Upper lobe of right lung (tissue), 1 donor: ENCODE measurements around the gene GOLGA6L7. TPM values are rescaled to one million over a fixed set of nuclear protein-coding genes. Genes with fewer than 3 reads are reported as not detected.
A peak's percentile ranks its signal among the peaks of the same experiment; 100 is the strongest.
"Not testable (repeated sequence)": the region's sequence is repeated elsewhere in the genome, so short reads cannot be mapped to it uniquely, and the experiment has no call there.

Experiments used
- ATAC-seq: fragments of 200-7000 bp; cut with Tn5 transposase; one replicate; pipeline ENCODE4 v1.9.1; 2020; ENCODE audit warnings: mild to moderate bottlenecking, moderate library complexity
- DNase-seq: peaks from one replicate; pipeline ENCODE4 v3.0.0-alpha.2; 2020
- H3K27ac ChIP-seq: fragments of 200-600 bp; one replicate; pipeline ENCODE4 v1.8.0; 2022
- H3K27me3 ChIP-seq: fragments of 200-600 bp; one replicate; pipeline ENCODE4 v1.8.0; 2022; ENCODE audit warnings: mild to moderate bottlenecking
- H3K36me3 ChIP-seq: fragments of 200-600 bp; one replicate; pipeline ENCODE4 v1.8.0; 2022
- H3K4me1 ChIP-seq: fragments of 200-600 bp; one replicate; pipeline ENCODE4 v1.8.0; 2022
- H3K4me3 ChIP-seq: fragments of 200-600 bp; one replicate; pipeline ENCODE4 v1.8.0; 2022; ENCODE audit warnings: mild to moderate bottlenecking
- H3K9me3 ChIP-seq: fragments of 200-600 bp; one replicate; pipeline ENCODE4 v1.8.0; 2022
- intact Hi-C: fragments of 100-400 bp; cut with DNase I; formaldehyde crosslinking; loops from one replicate; pipeline ENCODE4 v1.11.0; 2022
- total RNA-seq: library from RNA; stranded (reverse); fragmentation: NEBNext Ultra II Directional; extraction: Animal tissue kit (Norgen Biotek cat#: 25700); gene quantifications from one replicate; pipeline ENCODE4 v1.2.1, GENCODE V29; 2021
- donor health status: DM: no; HTN: yes; CAD: no; lungs with severe emphysema.

Gene GOLGA6L7
- total RNA-seq, 1 donor from 2014 or later: not detected

DNA sequence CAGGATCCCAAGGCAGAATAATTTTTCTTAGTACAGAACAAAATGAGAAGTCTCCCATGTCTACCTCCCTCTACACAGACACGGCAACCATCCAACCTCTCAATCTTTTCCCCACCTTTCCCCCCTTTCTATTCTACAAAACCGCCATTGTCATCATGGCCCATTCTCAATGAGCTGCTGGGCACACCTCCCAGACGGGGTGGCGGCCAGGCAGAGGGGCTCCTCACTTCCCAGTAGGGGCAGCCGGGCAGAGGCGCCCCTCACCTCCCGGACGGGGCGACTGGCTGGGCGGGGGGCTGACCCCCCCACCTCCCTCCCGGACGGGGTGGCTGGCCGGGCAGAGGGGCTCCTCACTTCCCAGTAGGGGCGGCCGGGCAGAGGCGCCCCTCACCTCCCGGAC is 827 bp upstream of the GOLGA6L7 start:
- intact Hi-C loops, H3K27me3 ChIP-seq, H3K36me3 ChIP-seq, H3K9me3 ChIP-seq, H3K4me3 ChIP-seq, DNase-seq, H3K27ac ChIP-seq, H3K4me1 ChIP-seq, ATAC-seq: not testable (repeated sequence)

DNA sequence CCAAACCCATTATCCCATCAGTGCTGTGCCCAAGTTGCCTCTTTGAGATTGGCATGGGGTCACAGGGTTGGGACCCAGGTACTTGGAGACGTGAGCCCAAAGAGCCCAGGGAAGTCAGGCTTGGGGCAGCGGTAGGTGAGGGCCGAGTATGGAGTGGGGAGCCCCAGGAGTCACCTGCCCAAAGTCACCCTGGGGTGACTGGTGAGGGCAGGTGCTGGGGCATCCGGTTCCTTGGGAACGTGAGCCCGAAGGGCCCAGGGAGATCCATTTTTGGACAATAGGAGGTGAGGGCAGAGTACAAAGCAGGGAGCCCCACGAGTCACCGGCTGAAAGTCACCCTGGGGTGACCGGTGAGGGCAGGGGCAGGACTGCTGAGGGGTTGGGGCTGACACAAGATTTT is 485 bp downstream of the GOLGA6L7 start:
- H3K9me3 ChIP-seq, intact Hi-C loops, ATAC-seq, H3K4me3 ChIP-seq, H3K27me3 ChIP-seq, H3K36me3 ChIP-seq, DNase-seq, H3K27ac ChIP-seq, H3K4me1 ChIP-seq: not testable (repeated sequence)

DNA sequence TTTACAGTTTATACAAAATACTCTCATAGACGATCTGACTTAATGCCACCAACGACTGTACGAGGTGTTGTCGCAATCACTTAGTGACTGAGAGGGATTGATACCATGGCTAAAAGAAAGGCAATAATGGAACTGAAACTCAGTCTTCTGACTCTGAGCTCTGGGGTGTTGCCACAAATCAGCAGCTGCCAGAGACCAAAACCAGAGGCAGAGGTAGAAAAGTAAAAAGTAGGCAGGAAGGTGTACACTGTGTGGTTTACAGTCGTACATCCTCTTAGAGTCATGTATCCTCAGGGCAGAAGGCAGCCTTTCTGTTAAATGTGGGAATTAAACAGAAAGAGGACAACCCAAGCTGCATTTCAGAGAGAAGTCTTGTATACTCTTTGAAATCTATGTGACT is 1.2 kb downstream of the GOLGA6L7 start:
- H3K4me3 ChIP-seq, H3K4me1 ChIP-seq, H3K36me3 ChIP-seq, ATAC-seq, DNase-seq, H3K9me3 ChIP-seq, H3K27ac ChIP-seq, H3K27me3 ChIP-seq, intact Hi-C loops: not testable (repeated sequence)

DNA sequence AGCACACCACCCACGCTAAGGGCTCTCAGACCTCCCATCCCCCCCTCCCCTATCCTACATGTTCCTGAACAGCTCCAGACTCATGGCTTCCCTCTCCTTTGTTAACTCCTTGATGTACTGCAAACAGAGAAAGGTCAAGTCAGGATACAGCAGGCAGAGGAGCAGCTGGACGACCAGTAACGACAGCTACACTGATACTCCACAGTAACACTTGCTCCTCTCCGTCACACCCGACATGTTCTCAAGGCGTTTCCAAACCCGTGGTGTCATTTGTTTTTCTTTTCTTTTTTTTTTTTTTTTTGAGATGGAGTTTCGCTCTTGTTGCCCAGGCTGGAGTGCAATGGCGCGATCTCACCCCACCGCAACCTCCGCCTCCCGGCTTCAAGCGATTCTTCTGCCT is 4.3 kb downstream of the GOLGA6L7 start:
- intact Hi-C loops, ATAC-seq: not testable (repeated sequence)

DNA sequence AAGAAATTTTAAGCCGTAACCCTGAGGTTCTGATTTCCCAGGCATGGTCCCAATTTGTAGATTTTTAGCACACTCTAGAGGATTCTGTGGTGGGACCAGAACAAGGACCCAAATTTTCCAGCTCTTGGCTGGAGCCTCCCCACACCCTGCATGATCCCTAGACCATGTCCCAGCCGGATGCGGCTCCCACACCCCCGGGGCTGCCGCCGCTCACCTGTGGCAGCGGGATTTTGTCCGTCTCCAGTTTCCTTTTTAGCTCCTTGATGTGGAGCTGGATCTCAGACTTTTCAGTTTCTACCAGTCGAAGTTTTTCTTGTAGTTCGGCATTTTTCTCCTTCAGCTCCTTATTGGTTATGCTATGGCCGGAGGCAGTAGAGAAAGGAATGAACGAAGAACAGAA is 4.9 kb downstream of the GOLGA6L7 start:
- ATAC-seq, H3K27me3 ChIP-seq, DNase-seq, H3K4me3 ChIP-seq, intact Hi-C loops, H3K9me3 ChIP-seq, H3K4me1 ChIP-seq, H3K27ac ChIP-seq, H3K36me3 ChIP-seq: not testable (repeated sequence)

More for the DNA sequence above, 4.3 kb downstream of the GOLGA6L7 start:
- H3K4me3 ChIP-seq, DNase-seq, H3K36me3 ChIP-seq, H3K4me1 ChIP-seq, H3K27me3 ChIP-seq, H3K9me3 ChIP-seq, H3K27ac ChIP-seq: not testable (repeated sequence)

DNA sequence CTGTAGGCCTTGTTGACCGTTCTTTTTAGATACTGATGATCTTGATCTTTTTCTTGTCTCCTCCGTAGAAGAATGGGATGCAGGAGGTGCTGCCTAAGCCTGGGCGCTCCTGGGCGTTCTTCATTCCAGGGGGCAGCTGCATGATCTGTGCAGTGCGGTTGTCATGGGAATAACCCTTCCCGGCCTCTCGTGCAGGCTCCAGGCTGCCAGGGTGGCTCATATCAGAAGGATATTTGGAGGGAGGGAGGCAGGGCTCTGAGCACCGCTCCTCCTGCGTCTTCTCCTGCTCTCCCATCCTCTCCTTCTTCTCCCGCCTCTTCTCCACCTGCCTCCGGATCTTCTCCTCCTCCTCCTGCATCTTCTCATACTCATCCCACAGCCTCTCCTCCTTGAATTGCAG is 6.2 kb downstream of the GOLGA6L7 start:
- H3K36me3 ChIP-seq, H3K4me1 ChIP-seq, DNase-seq, intact Hi-C loops, H3K4me3 ChIP-seq, H3K27ac ChIP-seq, H3K9me3 ChIP-seq, ATAC-seq, H3K27me3 ChIP-seq: not testable (repeated sequence)

DNA sequence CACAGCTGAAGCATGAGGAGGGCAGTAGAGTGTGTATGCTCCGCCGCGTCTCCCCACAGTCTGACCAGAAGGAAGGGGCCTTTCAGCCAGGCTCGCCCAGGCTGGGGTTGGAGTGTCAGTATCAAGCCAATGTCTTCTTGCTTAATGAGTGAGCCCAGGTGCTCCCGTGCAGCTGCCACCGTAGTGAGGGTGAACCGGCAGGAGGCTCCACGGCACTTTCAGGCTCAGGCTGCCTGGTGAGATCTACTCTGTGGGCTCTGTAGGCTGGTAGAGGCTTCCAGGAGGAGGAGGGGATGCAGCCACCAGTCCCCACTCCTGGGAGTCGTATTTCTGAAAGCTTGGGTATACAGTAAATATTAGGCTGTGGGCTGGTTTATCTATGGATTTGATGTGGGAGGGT is 8.2 kb downstream of the GOLGA6L7 start:
- not testable (repeated sequence) for ATAC-seq, H3K27me3 ChIP-seq, DNase-seq

DNA sequence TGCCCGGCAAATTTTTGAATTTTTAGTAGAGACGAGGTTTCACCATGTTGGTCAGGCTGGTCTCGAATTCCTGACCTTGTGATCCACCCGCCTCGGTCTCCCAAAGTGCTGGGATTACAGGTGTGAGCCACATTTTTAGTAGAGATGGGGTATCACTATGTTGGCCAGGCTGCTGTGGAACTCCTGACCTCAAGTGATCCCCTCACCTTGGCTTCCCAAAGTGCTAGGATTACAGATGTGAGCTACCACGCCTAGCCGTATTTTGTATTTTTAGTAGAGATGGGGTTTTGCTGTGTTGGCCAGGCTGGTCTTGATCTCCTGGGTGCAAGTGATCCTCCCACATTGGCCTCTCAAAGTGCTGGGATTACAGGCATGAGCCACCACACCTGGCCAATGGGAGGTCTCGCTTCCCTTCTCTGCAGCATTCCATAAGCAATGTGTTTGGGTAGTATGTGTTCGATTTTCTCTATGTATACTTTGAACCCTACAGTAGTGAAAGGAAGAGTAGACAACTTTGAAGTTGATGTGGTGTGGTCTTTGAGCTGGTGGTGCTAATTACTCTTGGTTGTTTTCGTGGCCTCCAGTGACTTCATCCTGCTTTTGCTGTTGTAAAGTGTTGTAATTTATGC is 13.4 kb downstream of the GOLGA6L7 start:
- H3K4me1 ChIP-seq, H3K27ac ChIP-seq, H3K36me3 ChIP-seq, intact Hi-C loops, H3K9me3 ChIP-seq, H3K27me3 ChIP-seq, DNase-seq, H3K4me3 ChIP-seq, ATAC-seq: not testable (repeated sequence)

More for the DNA sequence above, 8.2 kb downstream of the GOLGA6L7 start:
- H3K4me3 ChIP-seq, H3K36me3 ChIP-seq, H3K9me3 ChIP-seq, H3K4me1 ChIP-seq, intact Hi-C loops, H3K27ac ChIP-seq: not testable (repeated sequence)

DNA sequence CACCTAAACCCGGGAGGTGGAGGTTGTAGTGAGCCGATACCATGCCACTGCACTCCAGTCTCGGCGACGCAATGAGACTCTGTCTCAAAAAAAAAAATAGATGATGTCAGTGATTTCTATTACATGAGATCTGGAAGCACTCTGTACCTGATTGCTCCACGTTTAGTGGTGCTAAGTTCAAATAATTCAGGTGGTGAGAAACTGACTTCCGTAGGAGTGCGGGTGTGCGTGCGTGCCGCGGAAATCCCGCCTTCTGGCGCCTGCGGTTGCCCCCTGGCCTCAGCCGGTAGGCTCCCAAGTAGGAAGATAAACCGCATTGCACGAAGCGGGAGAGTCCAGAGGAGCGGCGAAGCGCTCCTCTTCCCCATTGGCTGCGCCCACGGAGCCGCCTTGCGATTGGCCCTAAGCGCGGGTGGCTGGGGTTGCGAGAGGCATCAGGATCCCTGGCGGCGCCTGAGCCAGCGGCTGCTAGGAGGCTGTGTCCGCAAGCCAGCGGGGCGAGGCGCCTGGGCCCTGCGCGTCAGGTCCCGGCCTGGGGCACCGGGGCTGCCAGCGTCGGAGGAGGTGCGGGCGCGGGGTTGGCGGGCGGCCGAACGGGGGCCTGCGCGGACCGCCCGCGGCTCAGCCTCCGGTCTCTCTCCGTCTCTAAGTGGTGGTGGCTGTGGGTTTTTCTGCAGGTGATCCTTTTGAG is 16.4 kb downstream of the GOLGA6L7 start:
- H3K9me3 ChIP-seq, H3K36me3 ChIP-seq, H3K27me3 ChIP-seq, H3K27ac ChIP-seq, intact Hi-C loops, H3K4me1 ChIP-seq: not testable (repeated sequence)
- ATAC-seq (peak; percentile 91), DNase-seq (peak; percentile 70)
- H3K4me3 ChIP-seq: peak overlapping the region; percentile 26

DNA sequence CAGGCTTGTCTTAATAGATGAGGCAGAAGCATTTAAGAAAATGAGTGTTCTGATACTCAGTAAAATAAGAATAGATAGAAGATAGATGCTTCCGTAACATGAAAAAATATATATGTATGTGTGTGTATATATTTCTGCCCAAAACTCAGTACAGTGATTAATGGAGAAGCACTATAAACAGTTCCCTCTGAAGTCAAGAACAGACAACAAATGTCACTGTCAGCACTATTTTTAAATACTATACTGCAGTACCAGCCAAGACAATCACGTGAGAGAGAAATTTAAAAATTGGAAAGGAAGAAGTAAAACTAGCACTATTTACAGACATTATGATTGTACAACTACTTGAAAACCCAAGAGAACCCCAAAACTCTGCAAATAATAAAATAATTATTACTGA is 27.0 kb downstream of the GOLGA6L7 start:
- H3K27ac ChIP-seq, DNase-seq, H3K27me3 ChIP-seq, H3K4me3 ChIP-seq, ATAC-seq, intact Hi-C loops, H3K4me1 ChIP-seq, H3K9me3 ChIP-seq, H3K36me3 ChIP-seq: not testable (repeated sequence)

DNA sequence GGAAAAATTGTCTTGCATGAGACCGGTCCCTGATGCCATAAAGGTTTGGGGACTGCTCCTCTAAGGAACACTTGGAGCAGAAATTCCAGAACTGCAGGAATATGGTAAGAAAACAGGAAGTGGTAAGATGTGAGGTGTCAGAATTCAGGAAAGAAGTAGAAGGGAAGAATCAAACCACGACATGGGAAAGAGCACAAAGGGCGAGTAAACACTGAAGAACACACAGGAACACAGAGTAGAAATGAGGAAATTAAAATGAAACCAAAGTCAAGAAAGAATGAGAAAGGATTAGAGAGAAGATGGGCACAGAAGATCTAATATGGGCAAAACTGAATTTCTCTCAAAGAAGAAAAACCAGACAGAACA is 28.5 kb downstream of the GOLGA6L7 start:
- H3K27me3 ChIP-seq, H3K27ac ChIP-seq, H3K4me3 ChIP-seq, H3K36me3 ChIP-seq, intact Hi-C loops, DNase-seq, H3K4me1 ChIP-seq, ATAC-seq, H3K9me3 ChIP-seq: not testable (repeated sequence)

DNA sequence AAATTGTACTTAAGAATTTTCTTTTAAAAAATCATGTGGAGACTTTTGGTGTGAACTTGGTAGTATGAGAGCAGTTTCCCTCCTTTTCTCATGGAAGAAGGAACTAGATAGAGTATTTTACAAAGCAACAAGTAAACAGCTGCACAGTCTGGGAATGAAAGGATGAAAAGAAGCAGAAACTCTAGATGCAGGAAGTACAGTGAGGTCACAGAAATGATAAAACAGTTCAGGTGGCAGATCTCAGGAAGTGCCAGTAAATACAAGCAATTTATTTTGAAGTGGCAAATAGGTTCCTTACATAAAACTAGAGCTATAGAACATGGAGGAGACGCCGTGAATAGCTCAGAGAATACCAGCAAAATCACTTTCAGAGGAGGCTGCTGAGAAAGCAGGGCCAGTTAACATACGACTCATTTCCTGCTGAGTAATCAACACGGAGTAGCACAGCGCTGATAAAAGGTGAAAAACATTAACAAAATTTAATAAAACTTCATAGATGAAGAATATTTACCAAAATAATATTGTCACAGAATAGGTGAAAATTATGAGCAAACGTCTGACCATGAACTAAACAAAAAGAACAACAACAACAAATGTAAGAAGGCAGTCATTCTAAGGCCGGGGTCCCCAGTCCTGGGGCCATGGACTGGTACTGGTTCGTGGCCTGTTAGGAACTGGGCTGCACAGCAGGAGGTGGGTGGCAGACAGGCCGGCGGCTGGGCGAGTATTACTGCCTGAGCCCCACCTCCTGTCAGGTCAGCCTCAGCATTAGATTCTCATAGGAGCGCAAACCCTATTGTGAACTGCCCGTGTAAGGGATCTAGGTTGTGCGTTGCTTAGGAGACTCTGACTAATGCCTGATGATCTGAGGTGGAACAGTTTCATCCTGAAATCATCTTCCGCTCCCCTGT is 29.2 kb downstream of the GOLGA6L7 start:
- H3K27ac ChIP-seq, H3K9me3 ChIP-seq, ATAC-seq, H3K4me3 ChIP-seq, H3K4me1 ChIP-seq, H3K36me3 ChIP-seq, H3K27me3 ChIP-seq, DNase-seq, intact Hi-C loops: not testable (repeated sequence)

DNA sequence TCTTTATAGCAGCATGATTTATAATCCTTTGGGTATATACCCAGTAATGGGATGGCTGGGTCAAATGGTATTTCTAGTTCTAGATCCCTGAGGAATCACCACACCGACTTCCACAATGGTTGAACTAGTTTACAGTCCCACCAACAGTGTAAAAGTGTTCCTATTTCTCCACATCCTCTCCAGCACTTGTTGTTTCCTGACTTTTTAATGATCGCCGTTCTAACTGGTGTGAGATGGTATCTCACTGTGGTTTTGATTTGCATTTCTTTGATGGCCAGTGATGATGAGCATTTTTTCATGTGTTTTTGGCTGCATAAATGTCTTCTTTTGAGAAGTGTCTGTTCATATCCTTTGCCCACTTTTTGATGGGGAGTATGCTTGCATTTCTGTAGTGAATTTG is 30.3 kb downstream of the GOLGA6L7 start:
- DNase-seq, H3K4me3 ChIP-seq, H3K4me1 ChIP-seq, H3K36me3 ChIP-seq, H3K27ac ChIP-seq, H3K27me3 ChIP-seq, ATAC-seq, H3K9me3 ChIP-seq, intact Hi-C loops: not testable (repeated sequence)

DNA sequence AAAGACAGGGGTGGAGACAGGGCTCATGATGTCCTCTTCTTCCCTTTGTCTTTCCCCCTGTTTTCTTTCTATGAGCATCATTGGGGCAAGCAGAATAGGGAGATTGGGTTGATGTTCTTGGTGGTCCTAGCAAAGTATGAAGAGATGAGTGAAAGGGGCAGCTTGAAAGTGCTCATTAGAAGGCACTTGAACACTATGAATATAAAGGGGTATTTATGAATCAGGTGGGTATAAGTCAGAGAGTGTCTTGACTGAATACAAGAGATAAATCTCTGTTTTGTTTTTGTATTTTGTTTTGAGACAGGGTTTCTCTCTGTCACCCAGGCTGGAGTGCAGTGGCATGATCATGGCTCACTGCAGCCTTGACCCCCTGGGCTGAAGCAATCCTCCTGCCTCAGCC is 34.4 kb downstream of the GOLGA6L7 start:
- H3K27ac ChIP-seq, H3K27me3 ChIP-seq, H3K4me1 ChIP-seq, DNase-seq, H3K9me3 ChIP-seq, H3K36me3 ChIP-seq, ATAC-seq, intact Hi-C loops, H3K4me3 ChIP-seq: not testable (repeated sequence)
